Skeletal muscle tissue (tissue), 2 donors: ENCODE data around the gene CDK12. TPM values are rescaled to one million over a fixed set of nuclear protein-coding genes. Genes with fewer than 3 reads are reported as not detected.

ENCODE experiments used
- small RNA-seq: library from RNA; depleted of rRNA; stranded (forward); fragments of <200 nt; gene quantifications from one replicate; pipeline ENCODE3, GENCODE V24; 2014
- total RNA-seq: library from RNA; depleted of rRNA; stranded (reverse); fragments of >200 nt; gene quantifications from one replicate; pipeline ENCODE4 v1.2.3, GENCODE V29; 2014

CDK12 gene
- total RNA-seq, 1 donor from 2014 or later = 29.2 TPM

Small RNA genes lying within 50 kb of the gene (small RNA-seq; reads per million reads assigned to genes)
- not detected for gene RNU6-233P

Other genes with a start within 250 kb of the CDK12 start
- gene STAC2, start 235.5 kb upstream of the CDK12 start, total RNA-seq = not detected
- gene FBXL20, start 59.9 kb upstream of the CDK12 start, total RNA-seq = 6.3 TPM
- gene MED1, start 10.2 kb upstream of the CDK12 start, total RNA-seq = 20.9 TPM
- gene NEUROD2, start 146.4 kb downstream of the CDK12 start, total RNA-seq = not detected
- 3.1 TPM for gene PPP1R1B, start 165.5 kb downstream of the CDK12 start, total RNA-seq
- gene STARD3, start 175.7 kb downstream of the CDK12 start, total RNA-seq = 11.5 TPM
- 78.8 TPM for gene TCAP, start 203.9 kb downstream of the CDK12 start, total RNA-seq
- 0.52 TPM for gene PNMT, start 207.0 kb downstream of the CDK12 start, total RNA-seq
- 7.3 TPM for gene PGAP3, start 226.6 kb downstream of the CDK12 start, total RNA-seq
- gene ERBB2, start 238.6 kb downstream of the CDK12 start, total RNA-seq = 69.9 TPM